Measurements from ENCODE around the gene BRAP. TPM values are rescaled to one million over a fixed set of nuclear protein-coding genes. Genes with fewer than 3 reads are reported as not detected.
"Not testable (repeated sequence)": the region's sequence is repeated elsewhere in the genome, so short reads cannot be mapped to it uniquely, and the experiment has no call there.

Gene BRAP
- total RNA-seq, 2 experiments from 2014 or later, result 20.2 to 23.6 TPM

DNA sequence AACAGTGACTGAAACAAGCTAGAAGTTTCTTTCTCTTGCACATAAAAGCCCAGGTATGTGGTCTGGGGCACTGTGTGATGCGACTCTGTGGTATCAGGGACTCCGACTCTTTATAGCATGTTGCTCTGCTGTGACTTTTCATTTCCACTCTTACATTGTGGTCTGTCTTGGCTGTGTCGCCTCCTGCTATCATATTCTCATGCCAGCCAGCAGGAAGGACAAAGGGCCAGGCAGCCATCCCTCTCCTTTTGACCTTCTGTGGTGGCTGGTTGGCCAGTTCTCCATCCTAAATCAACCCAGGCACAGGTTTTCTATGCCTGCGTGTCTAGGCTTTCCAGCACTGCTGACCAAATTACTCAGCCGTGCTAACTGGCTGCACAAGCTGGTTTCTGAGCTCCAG lies 8.1 kb upstream of the BRAP start:
- ChIA-PET CTCF (interaction anchor here (1.1 to 1.5 kb wide), 2 partner anchors 12 to 16 kb away, joined by 3 to 5 read pairs; no protein-coding TSS in a partner anchor), POLR2A (interaction anchor here (0.6 kb wide), 1 partner anchor 22 kb away, joined by 4 read pairs; no protein-coding TSS in a partner anchor)
- Mint-ChIP-seq H3K36me3 (ENCODE audit: low read depth) (peaks cover 15% of the 10 kb centered on the region), H3K4me1 (peaks cover 2% of the 10 kb centered on the region), H3K27me3 (no peaks in the 10 kb centered on the region), H3K9me3 (no peaks in the 10 kb centered on the region), H3K4me3 (no peak overlapping the region), H3K27ac (no peak overlapping the region)
- no peak for DNase-seq

- Mint-ChIP-seq H3K9me3 (no peaks in the 10 kb centered on the region), H3K27ac (no peak overlapping the region), H3K4me3 (no peak overlapping the region), H3K27me3 (no peaks in the 10 kb centered on the region), H3K36me3 (ENCODE audit: low read depth) (peaks cover 12% of the 10 kb centered on the region), H3K4me1 (peaks cover 5% of the 10 kb centered on the region)
- DNase-seq, result no peak
- CTCF ChIA-PET, result interaction anchor here (0.5 to 1.4 kb wide), 4 partner anchors 10 to 90 kb away, joined by 3 to 4 read pairs (median 3); no protein-coding TSS in a partner anchor
- POLR2A ChIA-PET, result no interaction called here
Measured at GRCh38 chr12:111692575-111693210, 6.9 kb upstream of the BRAP start.

- ChIA-PET POLR2A (no interaction called here), CTCF (interaction anchor here (0.6 to 1.0 kb wide), 4 partner anchors 10 to 742 kb away, joined by 3 to 7 read pairs (median 4); no protein-coding TSS in a partner anchor)
- H3K27ac Mint-ChIP-seq, result no peak overlapping the region
- no peaks in the 10 kb centered on the region for H3K9me3 Mint-ChIP-seq
- H3K27me3 Mint-ChIP-seq, result no peaks in the 10 kb centered on the region
- H3K36me3 Mint-ChIP-seq (ENCODE audit: low read depth), result peaks cover 12% of the 10 kb centered on the region
- no peak overlapping the region for H3K4me3 Mint-ChIP-seq
- H3K4me1 Mint-ChIP-seq, result peaks cover 18% of the 10 kb centered on the region
- no peak for DNase-seq
Measured at GRCh38 chr12:111691262-111691661, 5.5 kb upstream of the BRAP start.

GRCh38 chr12:111687952-111688351 lies 2.2 kb upstream of the BRAP start:
- Mint-ChIP-seq H3K27ac (no peak overlapping the region), H3K9me3 (no peaks in the 10 kb centered on the region), H3K27me3 (no peaks in the 10 kb centered on the region), H3K36me3 (ENCODE audit: low read depth) (peaks cover 9% of the 10 kb centered on the region), H3K4me3 (no peak overlapping the region), H3K4me1 (peaks cover 39% of the 10 kb centered on the region)
- POLR2A ChIA-PET, result interaction anchor here (0.7 kb wide), 1 partner anchor 146 kb away, joined by 4 read pairs; no protein-coding TSS in a partner anchor
- CTCF ChIA-PET, result no interaction called here
- no peak for DNase-seq

DNA sequence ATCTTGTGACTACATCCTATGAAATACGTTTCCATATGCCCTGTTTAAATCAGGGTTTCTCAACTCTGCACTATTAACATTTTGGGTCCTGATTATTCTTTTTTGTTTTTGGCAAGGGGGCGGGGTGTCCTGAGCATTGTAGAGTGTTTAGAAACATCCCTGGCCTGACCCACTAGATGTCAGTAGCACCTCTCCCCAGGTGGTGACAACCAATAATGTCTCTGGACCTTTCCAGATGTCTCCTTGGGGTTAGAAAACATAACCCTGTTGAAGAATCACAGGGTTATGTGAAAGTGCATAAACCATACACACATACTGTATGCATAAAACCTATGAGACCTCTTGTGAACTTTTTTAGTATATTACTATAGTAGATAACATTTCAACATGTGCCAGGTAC lies 1.5 kb upstream of the BRAP start:
- no peaks in the 10 kb centered on the region for H3K27me3 Mint-ChIP-seq
- no peaks in the 10 kb centered on the region for H3K9me3 Mint-ChIP-seq
- peaks cover 39% of the 10 kb centered on the region for H3K4me1 Mint-ChIP-seq
- DNase-seq, result peak; percentile 16
- H3K27ac Mint-ChIP-seq, result peak overlapping the region; percentile 96
- POLR2A ChIA-PET, result no interaction called here
- peak overlapping the region; percentile 98 for H3K4me3 Mint-ChIP-seq
- H3K36me3 Mint-ChIP-seq (ENCODE audit: low read depth), result peaks cover 12% of the 10 kb centered on the region
- CTCF ChIA-PET, result no interaction called here

DNA sequence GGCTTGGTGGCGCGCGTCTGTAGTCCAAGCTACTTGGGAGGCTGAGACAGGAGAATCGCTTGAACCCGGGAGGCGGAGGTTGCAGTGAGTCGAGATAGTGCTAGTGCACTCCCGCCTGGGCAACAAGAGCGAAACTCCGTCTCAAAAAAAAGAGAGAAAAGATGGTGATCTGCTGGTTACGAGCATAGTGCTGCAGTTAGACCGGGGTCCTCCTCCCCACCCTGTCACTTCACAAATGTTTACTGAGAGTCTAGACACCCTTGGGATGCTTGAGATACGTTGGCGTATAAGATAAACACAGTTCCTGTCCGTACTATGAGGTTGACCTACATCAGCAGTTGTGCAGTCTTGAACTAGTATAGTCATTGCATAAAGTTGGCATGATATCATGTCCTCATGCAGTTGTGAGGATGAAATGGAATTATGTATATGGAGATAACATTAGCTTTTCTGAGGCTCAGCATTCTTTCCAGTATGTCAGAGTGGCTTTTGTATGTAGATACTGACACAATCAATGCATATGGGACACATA lies 884 bp upstream of the BRAP start:
- H3K27ac Mint-ChIP-seq, result peak overlapping the region; percentile 96
- ChIA-PET CTCF (interaction anchor here (0.9 to 1.1 kb wide), 2 partner anchors 127 to 344 kb away, joined by 4 read pairs; no protein-coding TSS in a partner anchor), POLR2A (no interaction called here)
- peak overlapping the region; percentile 98 for H3K4me3 Mint-ChIP-seq
- H3K9me3 Mint-ChIP-seq, result no peaks in the 10 kb centered on the region
- peaks cover 39% of the 10 kb centered on the region for H3K4me1 Mint-ChIP-seq
- DNase-seq, result no peak
- peaks cover 18% of the 10 kb centered on the region for H3K36me3 Mint-ChIP-seq (ENCODE audit: low read depth)
- H3K27me3 Mint-ChIP-seq, result no peaks in the 10 kb centered on the region

- CTCF ChIA-PET, result interaction anchor here (0.6 to 1.9 kb wide), 4 partner anchors 13 to 739 kb away, joined by 4 to 7 read pairs (median 6); no protein-coding TSS in a partner anchor
- POLR2A ChIA-PET, result no interaction called here
- peak overlapping the region; percentile 98 for H3K4me3 Mint-ChIP-seq
- H3K9me3 Mint-ChIP-seq, result no peaks in the 10 kb centered on the region
- peak; percentile 18 for DNase-seq
- peaks cover 17% of the 10 kb centered on the region for H3K36me3 Mint-ChIP-seq (ENCODE audit: low read depth)
- H3K27me3 Mint-ChIP-seq, result no peaks in the 10 kb centered on the region
- peaks cover 37% of the 10 kb centered on the region for H3K4me1 Mint-ChIP-seq
- H3K27ac Mint-ChIP-seq, result peak overlapping the region; percentile 96
Measured at GRCh38 chr12:111685322-111685810, 390 bp downstream of the BRAP start.

GRCh38 chr12:111684485-111685198 lies 1.1 kb downstream of the BRAP start:
- CTCF ChIA-PET, result interaction anchor here (1.0 to 1.9 kb wide), 3 partner anchors 10 to 16 kb away, joined by 3 to 7 read pairs (median 4); no protein-coding TSS in a partner anchor
- H3K4me3 Mint-ChIP-seq, result peak overlapping the region; percentile 98
- H3K27me3 Mint-ChIP-seq, result not testable (repeated sequence)

DNA sequence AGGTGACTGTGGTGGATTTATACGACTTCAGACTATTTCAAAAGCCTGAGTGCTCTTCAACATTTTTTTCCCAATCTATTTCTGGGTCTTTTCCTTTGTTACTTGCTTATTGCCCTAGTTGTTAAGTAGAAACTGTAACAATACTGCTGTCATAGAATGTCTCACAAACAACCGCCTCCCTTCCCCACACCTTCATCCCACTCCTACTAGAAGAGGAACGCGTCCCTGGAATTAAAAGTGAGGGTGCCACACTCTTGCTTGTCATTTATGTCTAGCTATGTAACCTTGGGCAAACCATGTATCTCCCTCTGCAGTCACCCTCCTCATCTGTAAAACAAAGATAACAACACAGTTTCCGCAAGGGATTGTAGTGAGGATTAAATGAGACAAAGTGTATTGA lies 8.6 kb downstream of the BRAP start:
- H3K27ac Mint-ChIP-seq, result no peak overlapping the region
- POLR2A ChIA-PET, result no interaction called here
- DNase-seq, result no peak
- CTCF ChIA-PET, result interaction anchor here (0.6 kb wide), 1 partner anchor 98 kb away, joined by 4 read pairs; no protein-coding TSS in a partner anchor
- H3K36me3 Mint-ChIP-seq (ENCODE audit: low read depth), result peaks cover 36% of the 10 kb centered on the region
- H3K9me3 Mint-ChIP-seq, result no peaks in the 10 kb centered on the region
- H3K4me1 Mint-ChIP-seq, result no peaks in the 10 kb centered on the region
- no peaks in the 10 kb centered on the region for H3K27me3 Mint-ChIP-seq
- H3K4me3 Mint-ChIP-seq, result no peak overlapping the region

More at GRCh38 chr12:111684485-111685198, 1.1 kb downstream of the BRAP start:
- POLR2A ChIA-PET, DNase-seq, H3K9me3 Mint-ChIP-seq: not testable (repeated sequence)
- peak overlapping the region; percentile 96 for H3K27ac Mint-ChIP-seq
- peaks cover 37% of the 10 kb centered on the region for H3K4me1 Mint-ChIP-seq
- H3K36me3 Mint-ChIP-seq (ENCODE audit: low read depth), result peaks cover 17% of the 10 kb centered on the region

GRCh38 chr12:111673503-111673902 lies 12.3 kb downstream of the BRAP start:
- no peak for DNase-seq
- Mint-ChIP-seq H3K4me3 (no peak overlapping the region), H3K36me3 (ENCODE audit: low read depth) (peaks cover 28% of the 10 kb centered on the region), H3K4me1 (no peaks in the 10 kb centered on the region), H3K27ac (no peak overlapping the region), H3K9me3 (no peaks in the 10 kb centered on the region), H3K27me3 (no peaks in the 10 kb centered on the region)
- ChIA-PET POLR2A (no interaction called here), CTCF (interaction anchor here (0.6 to 1.4 kb wide), 3 partner anchors 11 to 704 kb away, joined by 3 read pairs; no protein-coding TSS in a partner anchor)

DNA sequence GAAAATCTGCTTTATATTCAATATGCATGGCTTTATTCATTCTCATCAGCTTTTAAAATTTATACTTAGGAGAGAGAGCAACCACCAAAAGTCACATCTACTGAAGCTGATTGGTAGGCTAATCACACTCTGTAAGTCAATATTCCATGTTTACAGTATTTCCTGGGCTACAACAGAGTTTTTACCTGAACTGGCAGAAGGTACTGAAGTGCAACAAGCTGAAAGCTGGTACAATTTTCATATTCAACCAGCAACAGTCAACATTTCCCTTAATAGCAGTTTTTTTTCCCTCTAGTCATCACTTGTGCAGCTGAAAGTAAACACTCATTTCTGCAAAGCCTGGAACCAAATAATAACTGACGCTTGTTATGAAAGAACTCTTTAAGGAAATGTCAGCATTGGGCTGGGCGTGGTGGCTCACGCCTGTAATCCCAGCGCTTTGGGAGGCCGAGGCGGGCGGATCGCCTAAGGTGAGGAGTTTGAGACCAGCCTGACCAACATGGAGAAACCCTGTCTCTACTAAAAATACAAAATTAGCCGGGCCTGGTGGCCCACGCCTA lies 12.9 kb downstream of the BRAP start:
- DNase-seq, result no peak
- ChIA-PET CTCF (interaction anchor here (0.6 to 2.3 kb wide), 4 partner anchors 12 to 704 kb away, joined by 3 to 7 read pairs (median 4); partner anchors contain the start of genes ACAD10 and BRAP), POLR2A (no interaction called here)
- Mint-ChIP-seq H3K27ac (no peak overlapping the region), H3K4me3 (no peak overlapping the region), H3K9me3 (no peaks in the 10 kb centered on the region), H3K36me3 (ENCODE audit: low read depth) (peaks cover 29% of the 10 kb centered on the region), H3K4me1 (no peaks in the 10 kb centered on the region), H3K27me3 (no peaks in the 10 kb centered on the region)

- Mint-ChIP-seq H3K4me3 (no peak overlapping the region), H3K36me3 (ENCODE audit: low read depth) (peaks cover 38% of the 10 kb centered on the region), H3K27ac (no peak overlapping the region), H3K4me1 (no peaks in the 10 kb centered on the region), H3K9me3 (no peaks in the 10 kb centered on the region), H3K27me3 (no peaks in the 10 kb centered on the region)
- ChIA-PET POLR2A (no interaction called here), CTCF (no interaction called here)
- no peak for DNase-seq
Measured at GRCh38 chr12:111664961-111665865, 20.5 kb downstream of the BRAP start.

Measured in activated CD4-positive, alpha-beta T cell treated with anti-CD3 and anti-CD28 coated beads, Interleukin-2, amount 10 ng/mL, durations not matched to agents 7 days and 5 days (primary cell).